LoVo (cell line): ENCODE data around the gene IL1RAPL1.

Source experiments
- DNase-seq: peaks from one replicate; pipeline ENCODE4 v3.0.0-alpha.2; 2016; ENCODE audit warnings: low spot score

IL1RAPL1 gene

GRCh38 chrX:29531336-29531735 is 944.1 kb downstream of the IL1RAPL1 start:
- no peak for DNase-seq

- DNase-seq: peak; percentile 29
These were observed 948.2 kb downstream of the IL1RAPL1 start for GRCh38 chrX:29535212-29536162.

- DNase-seq: no peak
These were observed 953.8 kb downstream of the IL1RAPL1 start for GRCh38 chrX:29541038-29541437.

- DNase-seq: no peak
These were observed 954.9 kb downstream of the IL1RAPL1 start for GRCh38 chrX:29542152-29542551.

- DNase-seq: no peak
These were observed 958.6 kb downstream of the IL1RAPL1 start for GRCh38 chrX:29545878-29546277.

GRCh38 chrX:29547877-29548276 is 960.6 kb downstream of the IL1RAPL1 start:
- DNase-seq: no peak

GRCh38 chrX:29553542-29553941 is 966.3 kb downstream of the IL1RAPL1 start:
- no peak for DNase-seq

- no peak for DNase-seq
These were observed 968.3 kb downstream of the IL1RAPL1 start for GRCh38 chrX:29555465-29556091.

GRCh38 chrX:29560065-29560464 is 972.8 kb downstream of the IL1RAPL1 start:
- DNase-seq: no peak

GRCh38 chrX:29561417-29561816 is 974.2 kb downstream of the IL1RAPL1 start:
- peak; percentile 4 for DNase-seq

- no peak for DNase-seq
These were observed 993.3 kb downstream of the IL1RAPL1 start for GRCh38 chrX:29580560-29580959.

- DNase-seq: no peak
These were observed 994.0 kb downstream of the IL1RAPL1 start for GRCh38 chrX:29581223-29581622.

GRCh38 chrX:29587107-29587506 is 999.9 kb downstream of the IL1RAPL1 start:
- no peak for DNase-seq

- no peak for DNase-seq
These were observed 1003.7 kb downstream of the IL1RAPL1 start for GRCh38 chrX:29590921-29591320.

- DNase-seq: no peak
These were observed 1017.1 kb downstream of the IL1RAPL1 start for GRCh38 chrX:29604381-29604780.

GRCh38 chrX:29617276-29617675 is 1030.0 kb downstream of the IL1RAPL1 start:
- DNase-seq: no peak

GRCh38 chrX:29617725-29618124 is 1030.5 kb downstream of the IL1RAPL1 start:
- no peak for DNase-seq

GRCh38 chrX:29627833-29628232 is 1040.6 kb downstream of the IL1RAPL1 start:
- peak; percentile 13 for DNase-seq

GRCh38 chrX:29634516-29634915 is 1047.3 kb downstream of the IL1RAPL1 start:
- DNase-seq: no peak

- no peak for DNase-seq
These were observed 1049.1 kb downstream of the IL1RAPL1 start for GRCh38 chrX:29636331-29636730.

- no peak for DNase-seq
These were observed 1052.9 kb downstream of the IL1RAPL1 start for GRCh38 chrX:29640106-29640505.

- DNase-seq: no peak
These were observed 1054.2 kb downstream of the IL1RAPL1 start for GRCh38 chrX:29641461-29641860.

GRCh38 chrX:29643181-29643580 is 1055.9 kb downstream of the IL1RAPL1 start:
- DNase-seq: no peak
